IMR-90 (cell line): Measurements from ENCODE around the gene S100A2. TPM values are rescaled to one million over a fixed set of nuclear protein-coding genes. Genes with fewer than 3 reads are reported as not detected.

ENCODE experiments used
- ATAC-seq: fragments of 200-7000 bp; cut with Tn5 transposase; 2 replicates; pipeline ENCODE4 v1.9.1; 2020; ENCODE audit warnings: low read depth, mild to moderate bottlenecking, moderate library complexity
- BruUV-seq: library from RNA; stranded (reverse); fragments of 400-500 nt; replicated peaks from 2 replicates; lab custom pipeline; 2021; lab: Mats Ljungman, UMichigan
- CTCF ChIA-PET: fragments of 300-600 bp; formaldehyde crosslinking; extraction: SDS; loops from one replicate; lab custom pipeline; 2021; ENCODE audit warnings: antibody characterized with exemption; lab: Yijun Ruan, JAX
- POLR2A ChIA-PET: fragments of 300-600 bp; sonication (Branson Sonifier 250); formaldehyde crosslinking; loops from one replicate; lab custom pipeline; 2022; ENCODE audit warnings: antibody characterized with exemption; ENCODE audit not compliant: unreplicated experiment; lab: Charles Lee
- DNase-seq: peaks from one replicate; pipeline ENCODE4 v3.0.0; 2013
- H2AFZ ChIP-seq: replicated peaks from 2 replicates; pipeline ENCODE3; 2013; ENCODE audit warnings: low read length, mild to moderate bottlenecking; ENCODE audit not compliant: poor library complexity
- H2AK5ac ChIP-seq: 2 replicates; pipeline ENCODE4 v1.6.1; 2013; ENCODE audit warnings: low read depth, low read length, inconsistent platforms
- H2AK9ac ChIP-seq: replicated peaks from 2 replicates; pipeline ENCODE3; 2013; ENCODE audit warnings: mild to moderate bottlenecking, low read depth, low read length, moderate library complexity; ENCODE audit not compliant: poor library complexity
- H2BK120ac ChIP-seq: 2 replicates; pipeline ENCODE4 v1.6.1; 2013; ENCODE audit warnings: low read depth, low read length, inconsistent platforms
- H2BK15ac ChIP-seq: 3 replicates; pipeline ENCODE4 v1.6.1; 2013; ENCODE audit warnings: low read depth, low read length, inconsistent platforms
- H2BK20ac ChIP-seq: 2 replicates; pipeline ENCODE4 v1.6.1; 2013; ENCODE audit warnings: low read depth, mild to moderate bottlenecking, inconsistent platforms, low read length, moderate library complexity
- H2BK5ac ChIP-seq: 2 replicates; pipeline ENCODE4 v1.6.1; 2013; ENCODE audit warnings: mild to moderate bottlenecking, low read depth, low read length, inconsistent platforms; ENCODE audit not compliant: poor library complexity, severe bottlenecking
- H3K14ac ChIP-seq: replicated peaks from 2 replicates; pipeline ENCODE4 v1.6.1; 2013; ENCODE audit warnings: low read depth, low read length, inconsistent platforms
- H3K18ac ChIP-seq: 2 replicates; pipeline ENCODE4 v1.6.1; 2013; ENCODE audit warnings: low read depth, low read length, control low read depth
- H3K23ac ChIP-seq: 2 replicates; pipeline ENCODE4 v1.6.1; 2013; ENCODE audit warnings: low read depth, low read length, inconsistent platforms
- H3K27ac ChIP-seq: 2 replicates; pipeline ENCODE4 v1.5.1; 2013; ENCODE audit warnings: mild to moderate bottlenecking, control low read depth, low read length; ENCODE audit not compliant: insufficient read depth
- H3K27me3 ChIP-seq: 2 replicates; pipeline ENCODE4 v1.6.1; 2013; ENCODE audit warnings: low read length; ENCODE audit not compliant: control insufficient read depth, insufficient read depth
- H3K36me3 ChIP-seq: 2 replicates; pipeline ENCODE4 v1.6.1; 2013; ENCODE audit warnings: low read length, mixed read lengths; ENCODE audit not compliant: control insufficient read depth, insufficient read depth
- H3K4ac ChIP-seq: 2 replicates; pipeline ENCODE4 v1.6.1; 2013; ENCODE audit warnings: low read depth, low read length, inconsistent platforms
- H3K4me1 ChIP-seq: 2 replicates; pipeline ENCODE4 v1.6.1; 2013; ENCODE audit warnings: low read length, mixed read lengths; ENCODE audit not compliant: control insufficient read depth, insufficient read depth
- H3K4me2 ChIP-seq: 2 replicates; pipeline ENCODE4 v1.6.1; 2013; ENCODE audit warnings: low read depth, mild to moderate bottlenecking, control low read depth, low read length, moderate library complexity
- H3K4me3 ChIP-seq: 2 replicates; pipeline ENCODE4 v1.5.1; 2013; ENCODE audit warnings: low read depth, mild to moderate bottlenecking, control low read depth, low read length, moderate library complexity; ENCODE audit not compliant: insufficient read depth
- H3K56ac ChIP-seq: 2 replicates; pipeline ENCODE4 v1.6.1; 2013; ENCODE audit warnings: low read length, inconsistent platforms; ENCODE audit not compliant: insufficient read depth; ENCODE audit errors: extremely low read depth
- H3K79me1 ChIP-seq, 2 experiments: 2 replicates each; pipeline ENCODE4 v1.6.1; 2013; ENCODE audit warnings: low read length in 2 of 2, inconsistent platforms in 1 of 2, low read depth in 1 of 2
- H3K9ac ChIP-seq: 2 replicates; pipeline ENCODE4 v1.6.1; 2013; ENCODE audit warnings: low read depth, low read length, control low read depth
- H3K9me1 ChIP-seq: 2 replicates; pipeline ENCODE4 v1.6.1; 2013; ENCODE audit warnings: low read length, inconsistent platforms; ENCODE audit not compliant: insufficient read depth
- H3K9me3 ChIP-seq: 2 replicates; pipeline ENCODE4 v1.6.1; 2013; ENCODE audit warnings: low read length; ENCODE audit not compliant: control insufficient read depth, insufficient read depth
- H4K20me1 ChIP-seq: 2 replicates; pipeline ENCODE4 v1.6.1; 2013; ENCODE audit warnings: low read length, inconsistent platforms; ENCODE audit not compliant: insufficient read depth
- H4K5ac ChIP-seq: 2 replicates; pipeline ENCODE4 v1.6.1; 2013; ENCODE audit warnings: mild to moderate bottlenecking, low read depth, low read length, control low read depth
- H4K8ac ChIP-seq, 2 experiments: 2 replicates each; pipeline ENCODE4 v1.6.1; 2013; ENCODE audit warnings: low read depth in 2 of 2, low read length in 2 of 2, control low read depth in 1 of 2, inconsistent platforms in 1 of 2
- H4K91ac ChIP-seq: 2 replicates; pipeline ENCODE4 v1.6.1; 2013; ENCODE audit warnings: low read depth, low read length, inconsistent platforms; ENCODE audit not compliant: insufficient read depth
- CEBPB ChIP-seq: IDR thresholded peaks from 2 replicates; pipeline ENCODE4 v1.6.1; 2012; ENCODE audit warnings: low read depth, low read length, improper control_type of control experiment
- FOS ChIP-seq: fragments of 150-350 bp; IDR thresholded peaks from 2 replicates; pipeline ENCODE4 v1.6.1; 2016; ENCODE audit warnings: low read depth, low read length
- MAZ ChIP-seq: IDR thresholded peaks from 2 replicates; pipeline ENCODE4 v1.6.1; 2012; ENCODE audit warnings: low read depth, mild to moderate bottlenecking, low read length, improper control_type of control experiment, moderate library complexity, borderline replicate concordance
- WGBS, 2 experiments: methylation state at CpG; one replicate each; pipeline versions ENCODE4 v1.1.5 to v1.1.7; 2013; ENCODE audit warnings: missing lambda C conversion rate in 2 of 2; ENCODE audit not compliant: insufficient read length in 1 of 2; ENCODE audit errors: extremely low coverage in 2 of 2; 5-methylcytosine and 5-hydroxymethylcytosine counted together
- dilution Hi-C: fragments of 300-500 bp; cut with HindIII; formaldehyde crosslinking; loops from one replicate; pipeline ENCODE4 v1.14.3; 2018; ENCODE audit warnings: low sequenced_read_pairs; ENCODE audit not compliant: unreplicated experiment
- in situ Hi-C: fragments of 300-500 bp; cut with MboI; formaldehyde crosslinking; loops from 3 replicates; pipeline ENCODE4 v1.14.3; 2019; ENCODE audit warnings: low sequenced_read_pairs, inconsistent platforms, mixed read lengths
- intact Hi-C: fragments of 100-400 bp; cut with micrococcal nuclease; formaldehyde crosslinking; loops from 2 replicates; pipeline ENCODE4 v1.10.0; 2022
- polyA plus RNA-seq, 3 experiments: library from polyadenylated mRNA; depleted of rRNA; stranded (reverse); fragments of >200 nt; gene quantifications; 2 replicates each; pipeline ENCODE4 v1.2.3, GENCODE V29; 2012; ENCODE audit warnings: low replicate concordance in 1 of 3
- total RNA-seq: library from RNA; depleted of rRNA; stranded (reverse); fragments of >200 nt; gene quantifications from 2 replicates; pipeline ENCODE4 v1.2.3, GENCODE V29; 2012

Gene S100A2
- total and polyA plus RNA-seq, 2 of the 4 experiments (the other 2 are of a cell fraction): 3.6 to 7.9 TPM

DNA sequence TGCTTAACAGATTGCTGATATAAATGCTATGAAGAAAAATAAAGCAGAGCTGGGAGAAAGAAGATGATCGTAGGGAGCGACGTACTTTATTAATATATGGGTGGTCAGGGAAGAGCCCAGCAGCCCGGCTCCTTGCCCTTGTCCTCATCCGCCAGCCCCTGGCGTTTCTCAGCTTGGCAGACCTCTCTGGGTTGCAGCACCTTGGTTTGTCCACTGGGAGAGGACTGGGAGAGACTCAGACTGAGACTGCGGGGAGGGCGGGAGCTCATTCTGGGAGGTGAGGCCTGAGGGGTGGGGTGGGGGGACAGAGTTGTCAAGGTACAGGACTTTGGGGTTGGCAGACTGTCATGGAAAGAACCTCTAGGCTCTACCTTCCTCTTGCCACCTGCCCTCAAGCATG is 13.3 kb downstream of the S100A2 start:
- Histone ChIP-seq H4K5ac (no peak overlapping the region), H3K9me3 (no peaks in the 10 kb centered on the region), H3K79me1 (peaks cover 0 to 20% of the 10 kb centered on the region in 2 experiments; a peak in 3 of 4 replicates), H3K36me3 (no peaks in the 10 kb centered on the region), H2AFZ (peak overlapping the region; percentile 47), H3K27me3 (no peaks in the 10 kb centered on the region), H3K4me2 (no peak overlapping the region), H3K14ac (no peak overlapping the region; the same call in 1 of the 2 replicates), H2BK5ac (peak overlapping the region; percentile 61), H3K9me1 (peaks cover 52% of the 10 kb centered on the region), H2AK5ac (0 out of 2 replicates have a peak overlapping the region, but pooled peaks have one; percentile 64), H3K18ac (no peak overlapping the region), H3K4ac (peak overlapping the region; percentile 73), H3K23ac (no peak overlapping the region), H3K4me1 (peaks cover 32% of the 10 kb centered on the region), H2BK15ac (peak overlapping the region; percentile 94; the same call in 2 of the 3 replicates), H2BK120ac (peak overlapping the region; percentile 71), H2AK9ac (peak overlapping the region; percentile 43), H4K20me1 (no peaks in the 10 kb centered on the region), H3K27ac (no peak overlapping the region), H3K9ac (no peak overlapping the region), H3K56ac (no peak overlapping the region), H4K91ac (peak overlapping the region; percentile 53), H2BK20ac (peak overlapping the region; percentile 74; the same call in 1 of the 2 replicates), H4K8ac (peak overlapping the region in 1 of 2 experiments; percentile 83; a peak in 2 of 4 replicates), H3K4me3 (no peak overlapping the region)
- no peak for ATAC-seq
- BruUV-seq: no TSS peak
- intact Hi-C loops (no loop called here), in situ Hi-C loops (no loop called here), dilution Hi-C loops (no loop called here)
- DNase-seq: no peak
- no CpG with 5 or more reads among the region's 8 CpGs for WGBS, 2 experiments
- TF ChIP-seq MAZ: no peak
- TF ChIP-seq FOS: no peak
- TF ChIP-seq CEBPB: no peak
- CTCF ChIA-PET: interaction anchor here (1.0 kb wide), 1 partner anchor 12 kb away, joined by 3 read pairs; the partner anchor contains the start of gene S100A5
- POLR2A ChIA-PET: no interaction called here
